NCI-H82 (cell line): ENCODE results near the gene MRPL34.

Source experiments
- DNase-seq: peaks from one replicate; lab custom pipeline; 2025; lab: John Stamatoyannopoulos, UW

MRPL34 gene

DNA sequence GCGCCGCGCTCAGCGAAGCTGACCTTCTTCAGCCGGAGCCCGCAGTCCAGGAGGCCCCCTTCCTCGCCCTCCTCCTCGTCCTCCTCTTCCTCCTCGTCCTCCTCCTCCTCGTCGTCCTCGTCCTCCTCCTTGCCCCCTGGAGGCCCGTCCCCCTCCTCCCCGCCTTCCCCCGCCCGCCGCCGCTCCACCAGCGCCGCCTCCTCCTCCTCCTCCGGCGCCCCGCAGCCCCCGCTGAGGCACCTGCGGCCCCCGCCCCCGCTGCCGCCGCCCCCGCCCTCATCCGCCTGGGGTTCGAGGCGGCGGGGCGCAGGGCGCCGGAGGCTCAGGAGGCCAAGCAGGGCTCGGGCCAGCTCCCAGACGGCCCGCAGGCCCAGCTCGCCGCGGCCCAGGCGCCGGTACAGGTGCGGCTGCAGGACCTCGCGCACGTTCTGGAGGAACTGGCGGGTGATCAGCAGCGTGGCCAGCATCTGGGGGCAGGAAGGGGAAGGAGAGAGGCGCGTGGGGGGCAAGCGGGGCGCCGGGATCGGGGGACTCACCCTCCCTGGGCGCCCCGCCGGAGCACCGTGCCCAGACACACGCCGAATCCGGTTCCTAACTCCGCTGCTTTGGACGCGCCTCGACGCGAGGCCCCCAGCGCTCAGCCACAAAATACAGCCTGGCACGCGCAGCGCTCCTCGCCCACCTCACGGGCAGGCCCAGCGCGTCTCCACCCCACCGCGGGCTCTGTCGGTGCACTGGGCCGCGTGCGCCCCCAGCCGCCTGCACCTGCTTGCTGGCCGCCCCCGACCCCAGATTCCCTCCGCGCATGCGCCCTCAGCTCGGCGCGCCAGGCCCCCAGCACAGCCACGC, 23.1 kb downstream of the MRPL34 start:
- DNase-seq = no peak

DNA sequence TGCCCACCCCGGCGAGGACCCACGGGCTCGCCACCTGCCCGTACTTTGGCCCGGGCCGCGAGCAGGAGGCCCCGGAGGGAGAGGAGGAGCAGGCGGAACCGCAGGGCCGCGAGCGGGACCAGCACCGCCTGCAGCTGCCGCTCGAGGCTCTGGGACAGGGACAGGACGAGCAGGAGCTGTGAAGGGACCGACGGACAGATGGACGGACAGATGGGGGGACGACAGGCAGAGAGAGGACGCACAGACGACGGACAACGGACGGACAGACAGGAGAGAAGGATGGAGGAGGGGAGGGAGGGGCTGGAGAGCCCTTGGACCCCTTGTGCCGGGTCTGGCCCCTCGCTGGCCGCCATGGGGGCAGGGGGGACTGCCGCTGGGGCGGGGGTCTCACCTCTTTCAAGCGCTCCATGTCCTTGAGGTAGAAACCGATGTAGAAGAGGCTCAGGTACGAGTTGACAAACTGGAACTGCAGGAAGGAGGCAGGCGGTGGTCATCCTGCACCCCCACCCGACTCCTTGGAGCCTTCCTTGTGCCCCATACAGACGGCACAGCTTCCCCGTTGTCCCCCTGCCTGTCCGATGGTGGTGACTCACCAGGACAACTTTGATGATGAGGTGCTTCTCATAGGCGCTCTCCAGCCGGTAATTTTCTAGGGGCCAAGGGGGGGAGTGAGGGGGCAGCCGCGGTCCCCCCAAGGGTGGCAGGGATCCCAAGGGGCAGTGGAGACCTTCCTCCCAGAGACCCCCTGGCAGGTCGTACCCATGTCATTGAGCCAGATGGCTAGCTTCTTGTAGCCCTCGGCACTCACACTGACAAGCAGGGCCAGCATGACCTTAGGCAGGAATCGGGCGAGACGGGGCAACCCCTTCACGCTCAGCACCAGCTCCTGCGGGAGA, 23.9 kb downstream of the MRPL34 start:
- DNase-seq = no peak

DNA sequence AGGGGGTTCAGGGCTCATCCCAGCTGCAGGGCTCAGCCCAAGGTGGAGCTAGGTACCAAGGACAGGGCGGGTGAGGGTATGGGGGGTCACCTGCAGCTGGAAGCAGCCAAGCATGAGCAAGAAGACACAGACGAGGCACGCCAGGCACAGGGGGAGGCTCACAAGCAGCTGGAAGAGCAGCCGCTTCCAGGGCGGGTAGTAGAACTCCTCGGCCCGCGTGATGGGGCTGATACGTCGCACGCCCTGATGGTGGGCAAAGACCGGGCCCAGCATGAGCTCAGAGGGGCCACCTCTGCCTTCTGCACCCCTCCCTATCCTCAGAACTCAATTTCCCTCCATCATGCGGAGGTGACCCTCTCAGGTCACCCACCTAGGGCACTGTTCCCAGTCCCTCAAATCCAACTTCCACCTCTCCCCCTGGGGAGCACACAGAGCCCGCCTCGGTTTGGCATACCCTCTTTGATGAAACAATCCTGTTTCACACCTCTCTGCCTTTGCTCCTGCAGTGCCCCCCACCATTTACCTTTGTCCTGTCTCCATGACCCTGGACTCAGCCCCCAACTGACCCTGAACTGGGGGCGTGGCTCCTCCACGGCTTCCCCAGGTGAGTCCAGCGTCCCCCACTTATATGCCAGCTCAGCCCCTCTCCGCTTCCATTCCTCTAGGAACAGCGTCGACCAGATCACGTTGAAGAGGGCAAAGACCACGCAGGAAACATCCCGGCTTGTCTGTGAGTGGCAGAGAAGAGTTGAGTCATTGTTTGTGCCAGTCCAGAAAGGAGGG, 24.8 kb downstream of the MRPL34 start:
- no peak for DNase-seq

DNA sequence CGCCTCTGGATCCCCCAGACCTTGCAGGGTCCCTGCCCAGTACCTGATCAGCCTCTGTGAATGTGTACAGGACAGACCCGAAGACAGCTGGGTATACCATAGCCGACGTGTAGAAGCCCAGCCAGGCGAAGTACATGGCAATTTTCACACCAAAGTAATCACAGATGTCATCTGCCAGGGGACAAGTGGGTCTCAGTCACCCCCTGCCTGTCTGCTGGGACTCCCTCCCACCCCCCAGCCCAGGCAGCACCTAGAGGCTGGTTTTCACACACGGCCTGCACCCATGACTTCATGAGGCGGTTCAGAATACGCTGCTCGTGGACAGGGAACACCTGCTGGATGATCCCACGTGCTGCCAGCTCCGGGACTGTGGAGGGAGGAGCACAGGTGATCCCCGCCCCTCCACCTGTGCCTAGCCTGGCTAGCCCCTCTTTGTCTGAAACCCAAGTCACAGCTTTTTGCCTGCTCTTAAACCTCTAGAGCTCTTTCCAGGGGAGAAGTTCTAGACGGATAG, 25.4 kb downstream of the MRPL34 start:
- no peak for DNase-seq

DNA sequence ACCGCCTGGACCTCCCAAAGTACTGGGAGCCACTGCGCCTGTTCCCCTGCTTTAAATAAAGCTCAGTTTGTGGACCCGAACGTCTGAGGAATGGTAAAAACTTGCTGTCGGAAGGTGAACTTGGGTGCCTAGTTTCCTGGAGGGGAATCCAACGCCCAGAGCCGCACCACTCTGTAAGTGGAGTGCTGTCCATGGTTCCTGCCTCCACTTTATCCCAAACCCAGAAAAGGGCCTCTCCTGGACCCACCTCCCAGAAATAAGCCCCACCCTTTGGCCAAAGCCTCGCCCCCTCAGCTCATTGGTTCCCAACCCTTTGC, 26.6 kb downstream of the MRPL34 start:
- no peak for DNase-seq

DNA sequence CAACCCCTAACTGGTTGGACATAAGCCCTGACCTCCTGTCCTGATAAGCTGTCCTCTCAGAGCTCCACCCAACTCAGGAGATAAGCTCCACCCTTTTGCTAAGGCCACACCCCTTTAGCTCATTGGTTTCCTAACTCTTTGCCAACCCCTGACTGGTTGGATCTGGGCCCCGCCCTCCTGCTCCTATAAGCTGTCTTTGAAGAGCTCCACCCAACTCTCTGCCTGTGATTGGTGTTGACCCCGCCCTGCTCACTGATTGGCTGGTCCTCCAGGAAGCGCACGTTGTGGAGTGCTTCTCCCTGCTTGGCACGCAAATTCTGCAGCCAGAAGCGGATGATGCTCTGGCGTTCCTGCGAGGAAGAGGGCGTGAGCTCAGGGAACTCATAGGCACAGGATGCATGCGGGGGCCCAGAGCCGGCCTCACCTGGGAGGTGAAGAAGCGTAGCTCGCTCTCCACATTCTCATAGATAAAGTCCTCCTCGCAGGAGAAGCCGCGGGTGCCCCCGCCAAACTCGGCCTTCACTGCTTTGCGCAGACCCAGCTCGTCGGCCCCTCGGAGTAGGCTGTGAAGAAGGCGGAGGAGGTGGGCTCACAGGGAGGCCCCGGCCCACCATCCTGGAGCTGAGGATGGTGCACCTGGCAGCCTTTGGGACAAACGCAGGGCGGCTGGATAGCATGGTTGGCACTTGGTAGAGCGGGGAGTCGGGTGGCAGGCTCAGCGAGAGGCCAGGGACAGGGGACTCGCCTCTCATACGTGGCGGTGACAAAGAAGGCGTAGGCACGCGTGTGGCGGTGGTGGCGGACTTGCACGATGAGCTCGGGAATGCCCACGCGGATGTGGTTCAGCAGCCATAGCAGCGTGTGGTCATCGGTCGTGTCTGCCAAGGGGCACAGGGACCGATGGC, 27.3 kb downstream of the MRPL34 start:
- DNase-seq = peak; percentile 93

DNA sequence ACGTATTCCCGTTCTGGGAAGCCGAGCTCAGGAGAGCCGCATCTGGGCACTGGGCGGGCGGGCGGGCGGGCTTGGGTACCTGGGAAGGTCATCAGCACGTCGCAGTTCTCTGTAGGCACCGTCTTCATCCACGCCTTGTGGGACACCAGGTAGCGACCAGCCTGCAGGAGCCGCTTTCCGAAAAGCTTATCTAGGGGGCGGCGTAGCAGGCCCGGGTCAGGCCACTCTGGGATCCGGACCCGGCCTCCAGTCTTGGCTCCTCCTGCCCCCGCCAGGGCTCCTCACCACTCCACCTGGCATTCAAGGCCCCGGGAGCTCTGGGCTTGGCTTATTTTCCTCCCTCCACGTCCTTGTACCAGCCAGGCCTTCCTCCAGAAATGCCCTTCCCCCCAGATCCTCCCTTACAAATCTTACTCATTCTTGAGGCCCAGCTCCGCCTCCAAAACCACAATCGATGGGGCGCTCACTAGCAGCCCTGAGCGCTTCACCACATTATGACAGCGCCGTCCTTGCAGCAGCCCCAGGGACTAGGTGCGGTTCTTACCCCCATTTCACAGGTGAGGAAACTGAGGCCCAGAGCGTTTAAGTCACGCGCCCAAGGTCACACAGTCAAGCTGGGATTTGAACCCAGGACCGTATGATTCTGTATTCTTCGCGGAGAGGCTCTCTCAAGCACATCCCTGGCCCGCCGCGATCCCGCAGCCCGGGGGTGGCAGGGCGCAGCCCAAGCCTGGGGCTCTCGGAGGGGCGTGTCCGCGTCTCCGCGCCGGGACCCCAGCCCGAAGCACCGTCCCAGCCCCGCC, 28.1 kb downstream of the MRPL34 start:
- DNase-seq = peak; percentile 56

DNA sequence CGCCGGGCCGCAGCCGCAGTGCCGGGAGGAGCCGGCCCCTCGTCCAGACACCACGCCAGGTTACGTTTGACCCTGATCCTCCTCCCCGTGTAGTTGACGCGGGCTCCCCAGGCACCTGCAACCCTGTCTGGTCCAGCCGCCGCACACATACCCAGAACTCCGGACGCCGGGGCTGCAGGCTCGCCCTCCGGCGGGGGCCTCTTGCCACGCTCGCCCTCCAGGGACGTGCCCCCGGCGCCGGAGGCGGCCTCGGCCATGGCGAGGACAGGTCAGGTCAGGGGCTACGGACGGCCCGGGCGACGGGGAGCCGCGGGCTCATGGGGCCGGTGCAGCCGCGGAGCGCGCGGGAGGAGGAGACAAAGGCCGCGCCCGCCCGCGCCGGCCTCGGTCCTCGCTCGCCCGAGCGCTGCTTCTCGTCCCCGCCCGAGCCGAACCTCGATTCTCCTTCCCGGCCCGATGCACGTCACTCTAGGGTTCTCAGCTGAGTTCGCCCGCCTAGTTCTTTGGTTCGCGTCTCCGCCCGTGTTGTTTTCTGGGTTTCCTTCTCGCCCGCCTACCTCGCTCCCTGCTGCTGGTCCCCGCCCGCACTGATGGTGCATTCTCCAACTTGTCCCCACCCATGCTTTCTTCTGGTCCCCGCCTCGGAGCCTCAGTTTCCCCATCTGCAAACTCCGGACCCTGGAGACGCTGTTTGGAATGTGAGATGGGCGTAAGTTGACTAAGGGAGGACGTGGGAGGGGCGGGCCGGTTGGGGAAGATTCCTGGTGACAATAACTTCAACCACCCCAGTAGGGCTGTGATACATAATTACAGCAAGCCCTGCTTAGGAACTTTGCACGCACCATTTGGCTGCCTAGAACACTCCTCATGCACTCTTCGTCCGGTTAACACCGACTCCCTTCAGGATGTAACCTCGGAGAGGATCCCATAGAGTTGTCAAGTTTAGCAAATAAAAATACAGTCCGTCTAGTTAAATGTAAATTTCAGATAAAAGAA, 29.0 kb downstream of the MRPL34 start, which contains the start of gene ANO8:
Gene ANO8 (minus strand): TSS at position 442 of the 996 bp plus-strand sequence. CDS start 185 bp downstream, at position 257.
- peak; percentile 99 for DNase-seq

DNA sequence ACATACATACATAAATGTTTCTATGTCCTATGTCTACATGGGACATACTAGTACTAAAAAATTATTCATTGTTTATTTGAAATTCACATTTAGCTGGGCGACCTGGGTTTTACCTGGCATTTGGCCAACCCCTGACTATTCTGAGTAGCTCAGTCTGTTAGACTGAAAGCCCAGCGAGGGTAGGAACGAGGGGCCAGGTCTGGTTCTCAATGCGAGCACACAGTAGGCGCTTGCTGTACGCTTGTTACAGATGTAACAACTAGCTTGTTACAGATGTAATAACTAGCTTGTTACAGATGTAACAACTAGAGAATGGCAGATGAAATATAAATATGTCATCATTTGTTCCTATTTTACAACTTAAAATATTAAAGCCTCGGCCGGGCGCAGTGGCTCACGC, 29.9 kb downstream of the MRPL34 start:
- DNase-seq = no peak

DNA sequence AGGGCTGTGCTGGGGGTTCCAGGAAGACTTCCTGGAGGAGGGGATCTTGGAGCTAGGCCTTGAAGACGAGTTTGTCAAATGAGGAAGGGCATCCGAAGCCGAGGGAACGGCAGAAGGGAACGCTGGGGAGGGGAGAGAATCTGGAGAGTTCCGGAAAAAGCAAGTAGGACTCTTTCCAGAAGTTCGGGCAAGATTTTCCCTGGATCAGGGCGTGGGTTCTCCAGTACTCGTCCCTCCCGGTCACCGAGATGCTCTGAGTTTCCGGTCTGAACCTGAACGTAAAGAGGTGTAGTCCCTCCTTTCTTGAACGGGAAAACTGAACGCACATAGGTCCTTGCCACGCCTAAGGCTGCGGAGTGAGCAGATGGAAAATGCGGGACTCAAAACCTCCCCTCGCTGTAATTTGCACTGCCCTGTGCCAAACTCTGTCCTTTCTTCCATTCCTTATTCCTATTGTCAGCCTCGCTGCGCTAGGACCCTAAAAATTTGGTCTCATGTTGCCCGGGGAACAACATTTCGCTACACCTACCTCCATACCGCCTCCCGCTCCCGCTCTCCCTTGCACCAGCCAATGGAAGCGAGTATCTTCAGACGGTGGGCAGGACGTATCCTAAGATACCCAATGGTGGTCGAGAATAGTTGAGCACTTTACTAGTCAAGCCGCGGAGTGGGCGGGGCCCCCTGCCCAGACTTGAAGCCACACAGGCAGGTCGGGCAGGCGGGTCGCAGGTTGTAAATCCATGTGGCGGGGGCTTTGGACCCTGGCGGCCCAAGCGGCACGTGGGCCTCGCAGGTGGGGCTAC, 31.4 kb downstream of the MRPL34 start, which contains the start of gene GTPBP3:
Gene GTPBP3 (plus strand): TSS at position 682 of the 803 bp plus-strand sequence. CDS start 59 bp downstream, at position 741.
- peak; percentile 100 for DNase-seq

DNA sequence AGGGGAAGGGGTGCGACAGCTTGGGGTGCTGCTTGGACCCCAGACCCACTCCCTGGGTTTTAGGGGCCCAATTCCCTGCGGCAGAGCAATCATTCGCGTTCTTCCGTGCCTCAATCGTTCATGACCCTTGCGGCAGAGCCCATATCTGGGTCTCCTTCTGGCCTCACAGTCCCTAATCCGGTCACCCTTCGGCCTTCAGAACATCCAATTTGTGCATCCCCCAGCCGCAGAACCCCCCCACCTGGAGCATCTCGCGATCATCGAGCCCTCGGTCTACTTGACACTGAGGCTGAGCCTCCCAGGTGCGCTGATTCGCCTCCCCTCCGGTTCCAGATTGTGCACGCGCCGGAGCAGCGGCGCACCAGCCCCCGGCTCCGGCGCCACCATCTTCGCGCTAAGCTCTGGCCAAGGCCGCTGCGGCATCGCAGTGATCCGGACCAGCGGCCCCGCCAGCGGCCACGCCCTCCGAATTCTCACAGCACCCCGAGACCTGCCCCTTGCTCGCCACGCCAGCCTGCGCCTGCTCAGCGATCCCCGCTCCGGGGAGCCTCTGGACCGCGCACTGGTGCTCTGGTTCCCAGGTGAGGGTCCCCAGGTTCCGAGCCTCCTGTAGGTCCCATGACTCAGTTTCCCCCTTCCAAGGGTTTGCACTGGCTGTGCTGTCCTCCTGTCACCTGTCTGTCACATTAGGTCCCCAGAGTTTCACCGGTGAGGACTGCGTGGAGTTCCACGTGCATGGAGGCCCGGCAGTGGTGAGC, 32.2 kb downstream of the MRPL34 start:
- peak; percentile 77 for DNase-seq

DNA sequence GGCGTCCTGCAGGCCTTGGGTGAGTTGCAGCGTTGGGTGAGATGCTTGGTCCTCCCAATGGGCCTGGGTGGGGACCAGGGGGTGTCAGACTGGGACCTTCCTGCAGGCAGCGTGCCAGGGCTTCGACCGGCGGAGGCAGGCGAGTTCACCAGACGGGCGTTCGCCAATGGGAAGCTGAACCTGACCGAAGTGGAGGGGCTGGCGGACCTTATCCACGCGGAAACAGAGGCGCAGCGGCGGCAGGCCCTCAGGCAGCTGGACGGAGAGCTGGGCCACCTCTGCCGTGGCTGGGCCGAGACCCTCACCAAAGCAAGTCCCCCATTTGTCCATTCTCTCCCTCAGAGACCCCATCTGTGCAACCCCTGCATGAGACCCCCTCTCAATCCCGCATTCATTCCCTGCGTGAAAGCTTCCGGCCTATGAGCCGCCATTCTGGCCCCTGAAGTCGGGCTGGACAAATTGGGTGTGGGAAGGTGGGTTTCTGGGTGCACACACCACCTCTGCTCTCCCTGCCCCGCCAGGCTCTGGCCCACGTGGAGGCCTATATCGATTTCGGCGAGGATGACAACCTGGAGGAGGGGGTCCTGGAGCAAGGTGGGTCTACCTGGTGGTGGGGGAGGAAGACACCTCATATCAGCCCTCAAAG, 32.9 kb downstream of the MRPL34 start:
- no peak for DNase-seq

DNA sequence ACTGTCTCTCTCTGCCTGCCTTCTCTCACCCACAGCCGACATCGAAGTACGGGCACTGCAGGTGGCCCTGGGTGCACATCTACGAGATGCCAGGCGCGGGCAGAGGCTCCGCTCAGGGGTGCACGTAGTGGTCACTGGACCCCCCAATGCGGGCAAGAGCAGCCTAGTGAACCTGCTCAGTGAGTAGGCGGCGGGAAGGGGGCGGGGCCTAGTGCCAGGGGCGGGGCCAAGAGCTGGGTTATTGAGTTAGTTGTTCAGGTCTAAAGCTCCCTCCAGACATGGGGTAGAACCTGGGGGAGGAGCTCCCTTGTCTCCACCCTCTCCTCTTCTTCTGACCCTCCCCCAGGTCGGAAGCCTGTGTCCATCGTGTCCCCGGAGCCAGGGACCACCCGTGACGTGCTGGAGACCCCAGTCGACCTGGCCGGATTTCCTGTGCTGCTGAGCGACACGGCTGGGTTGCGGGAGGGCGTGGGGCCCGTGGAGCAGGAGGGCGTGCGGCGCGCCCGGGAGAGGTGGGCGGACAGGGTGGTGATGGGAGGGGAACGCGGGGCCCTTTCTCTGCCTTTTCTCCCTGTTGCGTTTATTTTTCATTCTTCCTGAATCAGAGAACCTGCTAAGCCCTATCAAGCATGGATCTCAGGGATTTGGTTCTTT, 33.5 kb downstream of the MRPL34 start:
- DNase-seq = peak; percentile 49

DNA sequence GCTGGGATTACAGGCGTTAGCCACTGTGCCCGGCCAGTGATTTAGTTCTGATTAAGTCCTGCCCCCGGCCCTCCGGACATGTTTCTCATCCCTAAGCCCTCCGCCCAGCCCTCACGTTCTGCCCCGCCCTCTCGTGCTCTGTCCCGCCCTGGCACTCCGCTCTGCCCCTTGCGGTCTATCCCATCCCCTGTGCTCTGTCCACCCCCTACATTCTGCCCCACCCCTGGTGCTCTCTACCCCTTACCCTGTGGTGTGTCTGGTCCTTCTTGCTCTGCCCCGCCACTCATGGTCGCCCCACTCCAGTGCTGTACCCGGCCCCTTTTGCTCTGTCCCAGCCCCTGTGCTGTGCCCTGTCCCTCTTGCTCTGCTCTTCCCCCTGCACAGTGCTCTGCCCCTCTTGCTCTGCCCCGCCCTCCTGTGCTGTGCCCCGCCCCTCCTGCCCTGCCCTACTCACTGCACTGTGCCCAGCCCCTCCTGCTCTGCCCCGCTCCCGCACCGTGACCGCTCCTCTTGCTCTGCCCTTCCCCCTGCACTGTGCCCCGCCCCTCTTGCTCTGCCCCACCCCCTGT, 34.7 kb downstream of the MRPL34 start:
- DNase-seq = peak; percentile 61

DNA sequence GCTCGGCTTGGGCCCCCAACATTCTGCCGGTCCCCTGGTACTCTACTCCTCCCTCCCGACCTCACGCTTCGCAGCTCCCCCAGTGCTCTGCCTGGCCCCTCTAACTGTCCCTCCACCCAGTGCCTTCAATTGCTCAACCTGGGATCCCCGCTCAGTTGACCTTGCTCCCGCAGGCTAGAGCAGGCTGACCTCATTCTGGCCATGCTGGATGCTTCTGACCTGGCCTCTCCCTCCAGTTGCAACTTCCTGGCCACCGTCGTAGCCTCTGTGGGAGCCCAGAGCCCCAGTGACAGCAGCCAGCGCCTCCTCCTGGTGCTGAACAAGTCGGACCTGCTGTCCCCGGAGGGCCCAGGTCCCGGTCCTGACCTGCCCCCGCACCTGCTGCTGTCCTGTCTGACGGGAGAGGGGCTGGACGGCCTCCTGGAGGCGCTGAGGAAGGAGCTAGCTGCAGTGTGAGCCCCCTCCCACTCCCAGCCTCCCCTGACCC, 35.2 kb downstream of the MRPL34 start:
- DNase-seq = no peak

DNA sequence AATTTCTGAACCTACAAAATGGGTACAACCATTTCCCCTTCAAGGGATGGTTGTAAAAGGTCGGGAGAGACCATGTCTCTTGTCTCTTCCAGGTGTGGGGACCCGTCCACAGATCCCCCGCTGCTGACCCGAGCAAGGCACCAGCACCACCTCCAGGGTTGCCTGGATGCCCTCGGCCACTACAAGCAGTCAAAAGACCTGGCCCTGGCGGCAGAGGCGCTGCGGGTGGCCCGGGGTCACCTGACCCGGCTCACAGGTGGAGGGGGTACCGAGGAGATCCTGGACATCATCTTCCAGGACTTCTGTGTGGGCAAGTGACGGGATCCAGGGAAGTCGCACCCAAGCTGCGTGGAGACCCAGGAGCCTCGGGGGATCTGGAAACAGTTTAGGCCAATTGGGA, 35.7 kb downstream of the MRPL34 start:
- DNase-seq = no peak
